ENCODE measurements around the gene DNAH6. TPM values are rescaled to one million over a fixed set of nuclear protein-coding genes. Genes with fewer than 3 reads are reported as not detected.

DNAH6 gene
- total and polyA plus RNA-seq, 2 of the 8 experiments (the other 6 are each of a cell fraction or from before 2014, with no cell fraction given), result 0.06 to 0.43 TPM

- H3K23ac ChIP-seq (ENCODE audit: insufficient read length), result no peak overlapping the region
- H3K56ac ChIP-seq (replicated peaks; ENCODE audit: insufficient read length, low read depth, low read length), result no peak overlapping the region
- no peak overlapping the region for H3K18ac ChIP-seq (ENCODE audit: extremely low read depth, low read length)
- H4K20me1 ChIP-seq (replicated peaks in 1 of 2; ENCODE audit: control insufficient read depth in 1 of 2, insufficient read depth in 2 of 2, low read length in 2 of 2), result no peaks in the 10 kb centered on the region
- WGBS, 2 experiments (ENCODE audit: extremely low coverage in 1 of 2, insufficient coverage in 1 of 2, insufficient read length in 1 of 2, insufficient replicate concordance in 2 of 2, low coverage in 1 of 2, low lambda C conversion rate in 2 of 2, missing lambda C conversion rate in 1 of 2), result 81% methylated on average over 4 of the region's 4 CpGs; no CpG with 5 or more reads in 1 of the 2 experiments
- H3K36me3 ChIP-seq (ENCODE audit: control insufficient read depth in 2 of 4, insufficient read depth in 4 of 4, low read length in 3 of 4), result no peaks in the 10 kb centered on the region
- ChIA-PET POLR2A (ENCODE audit: partially characterized antibody) (no interaction called here), CTCF (ENCODE audit: partially characterized antibody) (interaction anchor here (1.4 kb wide), 1 partner anchor 28 kb away, joined by 4 read pairs; no protein-coding TSS in a partner anchor)
- no peak overlapping the region for H4K5ac ChIP-seq (ENCODE audit: insufficient read length, low read depth, low read length)
- H3K79me1 ChIP-seq (ENCODE audit: low read depth, low read length), result no peaks in the 10 kb centered on the region
- no peaks in the 10 kb centered on the region for H3K27me3 ChIP-seq (replicated peaks in 1 of 4; ENCODE audit: control insufficient read depth in 3 of 4, extremely low read depth in 1 of 4, insufficient read depth in 3 of 4, low read length in 3 of 4)
- no peak overlapping the region for H2AK5ac ChIP-seq (ENCODE audit: low read depth, low read length)
- no peak overlapping the region for H3K9ac ChIP-seq (replicated peaks in 1 of 4; ENCODE audit: extremely low read depth in 1 of 4, low read depth in 3 of 4, low read length in 3 of 4)
- H2BK12ac ChIP-seq (ENCODE audit: low read depth, low read length), result no peak overlapping the region
- TF ChIP-seq CBX8 (IDR thresholded peaks at IDR 0.05; ENCODE audit: borderline replicate concordance, low read depth, low read length), result no peak
- TF ChIP-seq SIX5 (IDR thresholded peaks at IDR 0.05; ENCODE audit: low read depth, low read length), result no peak
- TF ChIP-seq JUN (IDR thresholded peaks at IDR 0.05; ENCODE audit: low read depth, low read length), result no peak
- TF ChIP-seq KDM1A (IDR thresholded peaks at IDR 0.05; ENCODE audit: borderline replicate concordance, low read length), result no peak
- TF ChIP-seq JUND (IDR thresholded peaks at IDR 0.05; ENCODE audit: low read length), result no peak
- no peak for TF ChIP-seq USF2 (IDR thresholded peaks at IDR 0.05; ENCODE audit: low read length)
- TF ChIP-seq ASH2L (IDR thresholded peaks at IDR 0.05; ENCODE audit: low read length), result no peak
- no peak for TF ChIP-seq YY1 (IDR thresholded peaks at IDR 0.05; ENCODE audit: low read depth, low read length)
- TF ChIP-seq BRCA1 (IDR thresholded peaks at IDR 0.05; ENCODE audit: low read depth, low read length), result no peak
- TF ChIP-seq TAF1 (IDR thresholded peaks at IDR 0.05; ENCODE audit: low read depth, low read length), result no peak
- no peak for TF ChIP-seq NRF1 (IDR thresholded peaks at IDR 0.05; ENCODE audit: low read depth, low read length)
- TF ChIP-seq, protein P1, sequence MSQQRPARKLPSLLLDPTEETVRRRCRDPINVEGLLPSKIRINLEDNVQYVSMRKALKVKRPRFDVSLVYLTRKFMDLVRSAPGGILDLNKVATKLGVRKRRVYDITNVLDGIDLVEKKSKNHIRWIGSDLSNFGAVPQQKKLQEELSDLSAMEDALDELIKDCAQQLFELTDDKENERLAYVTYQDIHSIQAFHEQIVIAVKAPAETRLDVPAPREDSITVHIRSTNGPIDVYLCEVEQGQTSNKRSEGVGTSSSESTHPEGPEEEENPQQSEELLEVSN (IDR thresholded peaks at IDR 0.05), result no peak
- TF ChIP-seq RFX5 (IDR thresholded peaks at IDR 0.05; ENCODE audit: borderline replicate concordance, low read depth, low read length), result no peak
- H2BK15ac ChIP-seq (ENCODE audit: low read length), result no peak overlapping the region
- H4K91ac ChIP-seq (replicated peaks; ENCODE audit: insufficient read length, low read length), result no peak overlapping the region
- H2BK120ac ChIP-seq (replicated peaks; ENCODE audit: low read depth, low read length), result no peak overlapping the region
- no peak overlapping the region for H3K14ac ChIP-seq (ENCODE audit: insufficient read length)
- no peak overlapping the region for H4K8ac ChIP-seq (ENCODE audit: extremely low read depth, insufficient read depth, low read length)
- no peak overlapping the region for H3K4ac ChIP-seq (replicated peaks; ENCODE audit: insufficient read length, low read depth, low read length)
- no peak overlapping the region for H2AFZ ChIP-seq (ENCODE audit: low read length)
- no peak overlapping the region for H2BK20ac ChIP-seq (ENCODE audit: low read length)
- H3K79me2 ChIP-seq (ENCODE audit: control insufficient read depth in 1 of 2, insufficient read depth in 2 of 2, low read length in 2 of 2), result no peaks in the 10 kb centered on the region
- DNase-seq (ENCODE audit: low read depth in 1 of 2, low spot score in 2 of 2), result no peak
- no peak overlapping the region for H3K4me2 ChIP-seq (ENCODE audit: insufficient read depth in 1 of 2, low read depth in 2 of 2, low read length in 2 of 2)
- no peak overlapping the region for H3K4me3 ChIP-seq (ENCODE audit: extremely low read depth in 1 of 4, insufficient read depth in 2 of 4, low read depth in 3 of 4, low read length in 4 of 4)
- H2BK5ac ChIP-seq (ENCODE audit: low read depth, low read length), result no peak overlapping the region
- H3K9me3 ChIP-seq (ENCODE audit: insufficient read depth in 2 of 2, low read depth in 1 of 2, low read length in 1 of 2), result no peaks in the 10 kb centered on the region
- no peaks in the 10 kb centered on the region for H3K23me2 ChIP-seq (ENCODE audit: low read depth, low read length)
- H3K27ac ChIP-seq (ENCODE audit: low read depth, low read length), result no peak overlapping the region
- FAIRE-seq, result no peak
- H3K4me1 ChIP-seq (replicated peaks in 1 of 4; ENCODE audit: control insufficient read depth in 3 of 4, insufficient read depth in 4 of 4, low read length in 3 of 4), result peaks cover 0 to 3% (median 2%) of the 10 kb centered on the region in 4 experiments; a peak in 3 of 7 replicates
Observed at GRCh38 chr2:84785950-84786349, 269.7 kb downstream of the DNAH6 start.
